HEK293 (cell line): Measurements from ENCODE around the gene PLA2G1B.

Experiments
- CTCF ChIP-seq: fragments of 450-650 bp; formaldehyde crosslinking; IDR thresholded peaks from 2 replicates; pipeline ENCODE4 v1.5.1; 2016; ENCODE audit warnings: missing biosample characterization, missing genetic modification characterization
- KLF8 ChIP-seq: fragments of 450-650 bp; formaldehyde crosslinking; IDR thresholded peaks from 2 replicates; pipeline ENCODE4 v1.5.1; 2016; ENCODE audit warnings: missing biosample characterization, missing genetic modification characterization
- MEIS1 ChIP-seq: sonication (generic); formaldehyde crosslinking; IDR thresholded peaks from 2 replicates; pipeline ENCODE4 v1.8.1; 2022; ENCODE audit warnings: missing genetic modification reagents, mild to moderate bottlenecking, borderline replicate concordance
- YY1 ChIP-seq: fragments of 450-650 bp; formaldehyde crosslinking; IDR thresholded peaks from 2 replicates; pipeline ENCODE4 v1.5.1; 2018; ENCODE audit warnings: missing biosample characterization, missing genetic modification characterization
- ZBTB20 ChIP-seq: fragments of 450-650 bp; formaldehyde crosslinking; IDR thresholded peaks from 2 replicates; pipeline ENCODE4 v1.5.1; 2016; ENCODE audit warnings: missing biosample characterization, missing genetic modification characterization
- ZEB2 ChIP-seq: fragments of 450-650 bp; formaldehyde crosslinking; IDR thresholded peaks from 2 replicates; pipeline ENCODE4 v1.5.1; 2016; ENCODE audit warnings: missing biosample characterization, missing genetic modification characterization
- ZFP41 ChIP-seq: fragments of 450-650 bp; formaldehyde crosslinking; IDR thresholded peaks from 2 replicates; pipeline ENCODE4 v1.5.1; 2016; ENCODE audit warnings: missing biosample characterization, missing genetic modification characterization, borderline replicate concordance
- ZNF184 ChIP-seq: fragments of 450-650 bp; IDR thresholded peaks from 2 replicates; pipeline ENCODE4 v1.5.1; 2018; ENCODE audit warnings: missing biosample characterization, mild to moderate bottlenecking, missing genetic modification characterization
- ZNF529 ChIP-seq: fragments of 450-650 bp; formaldehyde crosslinking; IDR thresholded peaks from 2 replicates; pipeline ENCODE4 v1.5.1; 2017; ENCODE audit warnings: missing genetic modification characterization, missing biosample characterization; ENCODE audit not compliant: insufficient replicate concordance
- ZSCAN16 ChIP-seq: fragments of 450-650 bp; formaldehyde crosslinking; IDR thresholded peaks from 2 replicates; pipeline ENCODE4 v1.5.1; 2016; ENCODE audit warnings: missing biosample characterization, missing genetic modification characterization
- TF ChIP-seq, protein P1 (sequence below): fragments of 450-650 bp; formaldehyde crosslinking; conservative IDR thresholded peaks from 2 replicates; pipeline ENCODE4 v1.5.1; 2016; ENCODE audit warnings: low read depth, missing biosample characterization, missing genetic modification characterization
- TF ChIP-seq, protein P2 (sequence below): fragments of 450-650 bp; formaldehyde crosslinking; IDR thresholded peaks from 2 replicates; pipeline ENCODE4 v1.5.1; 2016; ENCODE audit warnings: missing biosample characterization, missing genetic modification characterization

GRCh38 chr12:120363274-120363855, 35.8 kb upstream of the PLA2G1B start:
- TF ChIP-seq ZSCAN16 (tag by site-specific recombination) (no peak), CTCF (no peak), MEIS1 (CRISPR knock-in tag) (no peak), ZFP41 (no peak), YY1 (tag by site-specific recombination) (no peak), ZNF529 (no peak), ZEB2 (tag by site-specific recombination) (no peak), ZNF184 (tag by site-specific recombination) (no peak), KLF8 (tag by site-specific recombination) (no peak), ZBTB20 (tag by site-specific recombination) (no peak)
- TF ChIP-seq, protein P1, sequence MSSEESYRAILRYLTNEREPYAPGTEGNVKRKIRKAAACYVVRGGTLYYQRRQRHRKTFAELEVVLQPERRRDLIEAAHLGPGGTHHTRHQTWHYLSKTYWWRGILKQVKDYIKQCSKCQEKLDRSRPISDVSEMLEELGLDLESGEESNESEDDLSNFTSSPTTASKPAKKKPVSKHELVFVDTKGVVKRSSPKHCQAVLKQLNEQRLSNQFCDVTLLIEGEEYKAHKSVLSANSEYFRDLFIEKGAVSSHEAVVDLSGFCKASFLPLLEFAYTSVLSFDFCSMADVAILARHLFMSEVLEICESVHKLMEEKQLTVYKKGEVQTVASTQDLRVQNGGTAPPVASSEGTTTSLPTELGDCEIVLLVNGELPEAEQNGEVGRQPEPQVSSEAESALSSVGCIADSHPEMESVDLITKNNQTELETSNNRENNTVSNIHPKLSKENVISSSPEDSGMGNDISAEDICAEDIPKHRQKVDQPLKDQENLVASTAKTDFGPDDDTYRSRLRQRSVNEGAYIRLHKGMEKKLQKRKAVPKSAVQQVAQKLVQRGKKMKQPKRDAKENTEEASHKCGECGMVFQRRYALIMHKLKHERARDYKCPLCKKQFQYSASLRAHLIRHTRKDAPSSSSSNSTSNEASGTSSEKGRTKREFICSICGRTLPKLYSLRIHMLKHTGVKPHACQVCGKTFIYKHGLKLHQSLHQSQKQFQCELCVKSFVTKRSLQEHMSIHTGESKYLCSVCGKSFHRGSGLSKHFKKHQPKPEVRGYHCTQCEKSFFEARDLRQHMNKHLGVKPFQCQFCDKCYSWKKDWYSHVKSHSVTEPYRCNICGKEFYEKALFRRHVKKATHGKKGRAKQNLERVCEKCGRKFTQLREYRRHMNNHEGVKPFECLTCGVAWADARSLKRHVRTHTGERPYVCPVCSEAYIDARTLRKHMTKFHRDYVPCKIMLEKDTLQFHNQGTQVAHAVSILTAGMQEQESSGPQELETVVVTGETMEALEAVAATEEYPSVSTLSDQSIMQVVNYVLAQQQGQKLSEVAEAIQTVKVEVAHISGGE, result no peak
- TF ChIP-seq, protein P2, sequence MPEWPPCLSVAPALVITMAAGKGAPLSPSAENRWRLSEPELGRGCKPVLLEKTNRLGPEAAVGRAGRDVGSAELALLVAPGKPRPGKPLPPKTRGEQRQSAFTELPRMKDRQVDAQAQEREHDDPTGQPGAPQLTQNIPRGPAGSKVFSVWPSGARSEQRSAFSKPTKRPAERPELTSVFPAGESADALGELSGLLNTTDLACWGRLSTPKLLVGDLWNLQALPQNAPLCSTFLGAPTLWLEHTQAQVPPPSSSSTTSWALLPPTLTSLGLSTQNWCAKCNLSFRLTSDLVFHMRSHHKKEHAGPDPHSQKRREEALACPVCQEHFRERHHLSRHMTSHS, result no peak
